PC-9 (cell line): ENCODE results near the gene PRR15L. TPM values are rescaled to one million over a fixed set of nuclear protein-coding genes. Genes with fewer than 3 reads are reported as not detected.
A peak's percentile ranks its signal among the peaks of the same experiment; 100 is the strongest.

ENCODE experiments used
- BruUV-seq: library from RNA; stranded (reverse); fragments of 400-500 nt; replicated peaks from 2 replicates; lab custom pipeline; 2021; lab: Mats Ljungman, UMichigan
- CTCF ChIA-PET: fragments of 300-600 bp; sonication (Branson Sonifier 250); formaldehyde crosslinking; loops from one replicate; lab custom pipeline; 2022; ENCODE audit warnings: antibody characterized with exemption; lab: Charles Lee
- POLR2A ChIA-PET: fragments of 300-600 bp; sonication (Branson Sonifier 250); formaldehyde crosslinking; loops from one replicate; lab custom pipeline; 2022; ENCODE audit warnings: antibody characterized with exemption; ENCODE audit not compliant: unreplicated experiment; lab: Charles Lee
- DNase-seq, 2 experiments: peaks; one replicate each; pipeline versions ENCODE4 v3.0.0 to v3.0.0-alpha.2; 2015 to 2022; ENCODE audit warnings: mixed read lengths in 1 of 2
- H2AFZ ChIP-seq: fragments of 200-600 bp; sonication (generic); 2 replicates; pipeline ENCODE4 v1.8.1; 2017; ENCODE audit warnings: antibody characterized with exemption
- H3F3A ChIP-seq: fragments of 200-600 bp; sonication (generic); 2 replicates; pipeline ENCODE4 v1.8.1; 2017; ENCODE audit warnings: antibody characterized with exemption, mild to moderate bottlenecking, low read depth; ENCODE audit not compliant: insufficient read depth
- H3K27ac ChIP-seq: fragments of 200-600 bp; sonication (generic); 2 replicates; pipeline ENCODE4 v1.6.1; 2016; ENCODE audit warnings: mixed run types
- H3K27me3 ChIP-seq: fragments of 200-600 bp; sonication (generic); 2 replicates; pipeline ENCODE4 v1.6.1; 2016; ENCODE audit warnings: low read depth, mixed run types; ENCODE audit not compliant: insufficient read depth
- H3K36me3 ChIP-seq: fragments of 200-600 bp; sonication (generic); 2 replicates; pipeline ENCODE4 v1.6.1; 2016; ENCODE audit warnings: low read depth, mixed run types
- H3K4me1 ChIP-seq: fragments of 200-600 bp; sonication (generic); replicated peaks from 2 replicates; pipeline ENCODE4 v1.6.1; 2016; ENCODE audit warnings: mixed run types; ENCODE audit not compliant: insufficient read depth
- H3K4me2 ChIP-seq: fragments of 200-600 bp; sonication (generic); 2 replicates; pipeline ENCODE4 v1.6.1; 2017; ENCODE audit warnings: mixed run types
- H3K4me3 ChIP-seq: fragments of 200-600 bp; sonication (generic); 2 replicates; pipeline ENCODE4 v1.6.1; 2016; ENCODE audit warnings: mixed run types
- H3K79me2 ChIP-seq: fragments of 200-600 bp; sonication (generic); 2 replicates; pipeline ENCODE4 v1.6.1; 2017; ENCODE audit warnings: low read depth, mixed run types
- H3K9me2 ChIP-seq: fragments of 200-600 bp; sonication (generic); 2 replicates; pipeline ENCODE4 v1.8.1; 2017; ENCODE audit warnings: mild to moderate bottlenecking; ENCODE audit not compliant: insufficient read depth
- H3K9me3 ChIP-seq: fragments of 200-600 bp; sonication (generic); 2 replicates; pipeline ENCODE4 v1.8.1; 2016; ENCODE audit warnings: low read depth; ENCODE audit not compliant: insufficient read depth
- H4K20me1 ChIP-seq: fragments of 200-600 bp; sonication (generic); 2 replicates; pipeline ENCODE4 v1.8.1; 2017; ENCODE audit not compliant: insufficient read depth
- EZH2 ChIP-seq: fragments of 200-600 bp; sonication (generic); IDR thresholded peaks from 2 replicates; pipeline ENCODE4 v1.8.0; 2017; ENCODE audit warnings: antibody characterized with exemption, low read depth
- intact Hi-C: fragments of 100-400 bp; cut with micrococcal nuclease; formaldehyde crosslinking; loops from one replicate; pipeline ENCODE4 v1.10.0; 2022; ENCODE audit not compliant: unreplicated experiment
- total RNA-seq: library from RNA; stranded (reverse); gene quantifications from 2 replicates; pipeline ENCODE4 v1.2.3, GENCODE V29; 2021
- TF ChIP-seq, protein P1 (sequence below): fragments of 200-600 bp; sonication (generic); conservative IDR thresholded peaks from 2 replicates; pipeline ENCODE4 v1.6.1; 2017; ENCODE audit warnings: mixed run types, antibody characterized with exemption, mild to moderate bottlenecking, moderate library complexity

PRR15L gene
- total RNA-seq, 1 experiment from 2014 or later: 5.3 TPM

DNA sequence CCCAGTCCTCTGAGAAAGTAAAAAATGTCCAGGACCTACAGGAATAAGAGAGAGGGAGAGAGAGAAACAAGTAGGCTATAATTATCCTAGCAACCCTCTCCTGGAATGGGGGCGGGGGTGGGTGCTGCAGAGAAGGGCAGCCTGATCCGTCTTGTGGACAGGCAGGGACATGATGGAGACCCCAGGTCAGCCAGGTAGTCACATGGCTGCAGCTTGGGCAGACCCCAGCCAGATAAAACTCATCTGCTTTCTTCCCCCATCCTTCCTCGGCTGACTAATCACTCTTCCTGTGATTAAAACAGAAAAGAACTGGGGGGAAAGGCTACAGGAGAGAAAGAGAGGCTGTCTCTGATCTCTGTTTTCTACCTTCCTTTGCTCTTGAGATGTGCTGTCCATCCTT, 47.3 kb upstream of the PRR15L start:
- no peak overlapping the region for H3K4me2 ChIP-seq
- no peaks in the 10 kb centered on the region for H4K20me1 ChIP-seq
- H3K9me3 ChIP-seq: no peaks in the 10 kb centered on the region
- CTCF ChIA-PET: interaction anchor here (0.6 to 0.7 kb wide), 4 partner anchors 13 to 1519 kb away, joined by 3 to 6 read pairs (median 3); no protein-coding TSS in a partner anchor
- DNase-seq: no peak
- intact Hi-C loops: no loop called here
- peaks cover 34% of the 10 kb centered on the region for H3K4me1 ChIP-seq
- H3K4me3 ChIP-seq: no peak overlapping the region
- peaks cover 17% of the 10 kb centered on the region; the same call in 1 of the 2 replicates for H3F3A ChIP-seq
- H3K27ac ChIP-seq: no peak overlapping the region
- POLR2A ChIA-PET: interaction anchor here (0.6 kb wide), 1 partner anchor 34 kb away, joined by 5 read pairs; the partner anchor contains the start of gene CDK5RAP3
- H3K36me3 ChIP-seq: no peaks in the 10 kb centered on the region
- no peaks in the 10 kb centered on the region for H3K9me2 ChIP-seq
- no peak overlapping the region for H2AFZ ChIP-seq
- H3K79me2 ChIP-seq: no peaks in the 10 kb centered on the region
- BruUV-seq: no TSS peak
- H3K27me3 ChIP-seq: no peaks in the 10 kb centered on the region
- TF ChIP-seq, protein P1, sequence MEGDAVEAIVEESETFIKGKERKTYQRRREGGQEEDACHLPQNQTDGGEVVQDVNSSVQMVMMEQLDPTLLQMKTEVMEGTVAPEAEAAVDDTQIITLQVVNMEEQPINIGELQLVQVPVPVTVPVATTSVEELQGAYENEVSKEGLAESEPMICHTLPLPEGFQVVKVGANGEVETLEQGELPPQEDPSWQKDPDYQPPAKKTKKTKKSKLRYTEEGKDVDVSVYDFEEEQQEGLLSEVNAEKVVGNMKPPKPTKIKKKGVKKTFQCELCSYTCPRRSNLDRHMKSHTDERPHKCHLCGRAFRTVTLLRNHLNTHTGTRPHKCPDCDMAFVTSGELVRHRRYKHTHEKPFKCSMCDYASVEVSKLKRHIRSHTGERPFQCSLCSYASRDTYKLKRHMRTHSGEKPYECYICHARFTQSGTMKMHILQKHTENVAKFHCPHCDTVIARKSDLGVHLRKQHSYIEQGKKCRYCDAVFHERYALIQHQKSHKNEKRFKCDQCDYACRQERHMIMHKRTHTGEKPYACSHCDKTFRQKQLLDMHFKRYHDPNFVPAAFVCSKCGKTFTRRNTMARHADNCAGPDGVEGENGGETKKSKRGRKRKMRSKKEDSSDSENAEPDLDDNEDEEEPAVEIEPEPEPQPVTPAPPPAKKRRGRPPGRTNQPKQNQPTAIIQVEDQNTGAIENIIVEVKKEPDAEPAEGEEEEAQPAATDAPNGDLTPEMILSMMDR: no peak
- no peak for TF ChIP-seq EZH2

DNA sequence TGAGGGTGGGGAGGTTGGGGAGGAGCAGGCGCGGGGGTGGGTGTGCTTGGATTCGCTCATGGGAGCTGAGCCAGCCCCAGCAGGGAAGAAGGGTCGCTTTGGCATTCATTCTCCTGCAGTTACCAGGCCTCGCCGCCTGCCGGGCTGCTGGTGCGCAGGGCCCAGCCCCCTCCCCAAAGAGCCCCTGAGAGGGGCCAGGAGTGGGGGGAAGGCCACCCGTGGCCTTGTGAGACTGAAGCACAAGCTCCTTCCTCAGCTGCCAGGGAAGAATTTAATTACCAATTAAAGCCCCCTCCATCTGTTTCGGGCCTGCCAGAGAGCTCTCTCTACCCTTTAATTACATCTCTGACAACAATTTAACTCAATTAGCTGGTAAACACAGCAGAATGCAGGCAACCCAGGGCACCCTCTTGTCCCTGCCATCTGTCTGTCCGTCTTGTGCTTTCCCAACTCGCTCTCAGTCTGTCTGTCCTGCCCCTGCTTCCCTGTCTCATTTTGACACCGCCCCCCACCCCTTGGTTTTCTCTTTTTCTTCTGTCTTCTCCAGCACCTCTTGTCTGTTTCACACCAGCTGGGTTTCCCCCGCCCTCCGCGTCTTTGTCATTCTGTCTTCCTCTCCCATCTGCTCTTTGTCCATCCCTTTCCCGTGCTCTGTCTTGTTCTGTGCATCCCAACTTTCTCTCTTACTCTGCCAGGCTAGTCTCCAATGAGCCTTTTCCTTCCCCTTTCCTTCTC, 45.9 kb upstream of the PRR15L start:
- H3K9me2 ChIP-seq: no peaks in the 10 kb centered on the region
- H3K9me3 ChIP-seq: no peaks in the 10 kb centered on the region
- peaks cover 17% of the 10 kb centered on the region; the same call in 1 of the 2 replicates for H3F3A ChIP-seq
- no peak overlapping the region for H3K4me2 ChIP-seq
- no peak for DNase-seq
- H2AFZ ChIP-seq: no peak overlapping the region
- no peaks in the 10 kb centered on the region for H3K79me2 ChIP-seq
- no peaks in the 10 kb centered on the region for H4K20me1 ChIP-seq
- H3K4me3 ChIP-seq: no peak overlapping the region
- intact Hi-C loops: no loop called here
- H3K27me3 ChIP-seq: no peaks in the 10 kb centered on the region
- TF ChIP-seq, protein P1: no peak
- no peak for TF ChIP-seq EZH2
- H3K4me1 ChIP-seq: peaks cover 34% of the 10 kb centered on the region
- peak overlapping the region; percentile 90; the same call in 1 of the 2 replicates for H3K27ac ChIP-seq
- no TSS peak for BruUV-seq
- H3K36me3 ChIP-seq: no peaks in the 10 kb centered on the region
- CTCF ChIA-PET: no interaction called here
- POLR2A ChIA-PET: no interaction called here

DNA sequence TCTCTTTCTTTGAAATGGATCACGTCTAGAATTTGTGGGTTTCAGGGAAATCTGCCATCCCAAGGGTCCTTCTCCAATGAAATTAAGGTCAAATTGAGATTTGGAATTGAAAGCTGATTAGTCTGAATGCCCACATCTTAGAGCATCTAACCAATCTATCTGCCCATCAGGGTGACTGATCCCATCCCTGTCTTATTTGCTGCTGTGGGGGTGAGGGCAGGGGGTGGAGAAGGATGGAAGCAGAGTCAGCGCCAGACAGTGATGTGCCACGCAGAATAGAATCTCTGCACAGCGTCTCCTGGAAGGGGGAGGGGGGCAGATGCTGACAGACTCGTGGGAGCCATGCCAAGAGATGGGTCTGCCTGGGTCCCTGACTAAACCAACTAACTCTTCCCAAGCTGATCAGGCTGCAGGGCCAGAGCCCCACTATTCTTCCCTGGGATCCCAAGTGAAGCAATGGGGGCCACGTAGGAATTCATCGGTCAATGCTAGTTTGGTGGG, 45.3 kb upstream of the PRR15L start:
- Histone ChIP-seq H4K20me1 (no peaks in the 10 kb centered on the region), H3K27ac (peak overlapping the region; percentile 90), H3K27me3 (no peaks in the 10 kb centered on the region), H3F3A (peaks cover 17% of the 10 kb centered on the region; the same call in 1 of the 2 replicates), H3K9me2 (no peaks in the 10 kb centered on the region), H3K36me3 (no peaks in the 10 kb centered on the region), H3K4me3 (no peak overlapping the region), H3K4me1 (peaks cover 34% of the 10 kb centered on the region), H3K4me2 (peak overlapping the region; percentile 64), H2AFZ (peak overlapping the region; percentile 85), H3K9me3 (no peaks in the 10 kb centered on the region), H3K79me2 (no peaks in the 10 kb centered on the region)
- TSS peak; percentile 29 for BruUV-seq
- intact Hi-C loops: no loop called here
- POLR2A ChIA-PET: no interaction called here
- no peak for DNase-seq
- TF ChIP-seq, protein P1: no peak
- CTCF ChIA-PET: no interaction called here
